ENCODE data around the gene SEC14L5.
A peak's percentile ranks its signal among the peaks of the same experiment; 100 is the strongest.

Gene SEC14L5

DNA sequence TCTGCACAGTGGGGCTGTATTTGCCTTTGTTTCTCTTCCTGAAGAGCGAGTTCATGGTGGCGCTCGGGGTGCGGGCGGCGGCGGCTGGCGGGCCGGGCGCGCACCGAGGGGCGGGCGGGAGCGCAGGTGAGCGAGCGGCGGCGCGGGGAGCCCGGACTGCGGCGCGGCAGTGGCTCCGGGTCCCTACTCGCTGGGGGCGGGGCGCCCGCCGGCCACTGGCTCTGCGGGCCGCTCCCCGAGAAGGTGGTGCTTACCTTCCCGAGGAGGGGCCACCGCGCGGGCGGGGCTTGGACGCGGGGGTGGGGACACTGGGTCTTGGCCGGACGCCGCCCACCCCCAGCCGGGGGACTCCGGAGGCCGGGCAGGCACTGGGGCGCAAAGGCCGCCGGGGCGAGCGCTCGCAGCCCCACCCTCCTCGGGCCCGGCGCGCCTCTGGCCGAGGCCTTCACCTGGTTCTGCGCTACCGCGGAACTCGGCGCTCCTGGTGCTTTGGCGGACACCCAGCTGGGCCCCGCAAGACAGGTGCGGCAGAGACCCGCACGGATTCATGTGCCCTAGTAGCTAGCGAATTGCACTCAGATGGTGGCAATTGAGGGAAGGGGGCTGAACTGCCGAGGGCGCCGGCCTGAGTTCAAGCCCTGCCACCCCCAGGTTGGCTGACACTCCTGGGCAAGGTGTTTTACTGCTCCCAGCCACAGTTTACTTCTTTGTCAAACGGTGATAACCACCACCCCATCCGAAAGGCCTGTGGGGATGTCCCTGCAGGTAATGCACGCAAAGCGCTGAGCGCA is 20.9 kb upstream of the SEC14L5 start, which contains the start of gene PPL:
PPL (minus strand) TSS at position 158 of the 791 bp plus-strand sequence; CDS start at position 55, 103 bp downstream.
- H3K27ac Mint-ChIP-seq = peak within 1 kb of the TSS in 2 of 3 experiments; percentile 47 to 64
- H3K36me3 Mint-ChIP-seq (ENCODE audit: low read depth) = no peaks in the 10 kb centered on the region
- peak within 1 kb of the TSS; percentile 74 to 83 (median 81) for H3K4me3 Mint-ChIP-seq
- H3K4me1 Mint-ChIP-seq = peaks cover 10% of the 10 kb centered on the region
- no peaks in the 10 kb centered on the region for H3K9me3 Mint-ChIP-seq
- TF ChIP-seq, protein P1, sequence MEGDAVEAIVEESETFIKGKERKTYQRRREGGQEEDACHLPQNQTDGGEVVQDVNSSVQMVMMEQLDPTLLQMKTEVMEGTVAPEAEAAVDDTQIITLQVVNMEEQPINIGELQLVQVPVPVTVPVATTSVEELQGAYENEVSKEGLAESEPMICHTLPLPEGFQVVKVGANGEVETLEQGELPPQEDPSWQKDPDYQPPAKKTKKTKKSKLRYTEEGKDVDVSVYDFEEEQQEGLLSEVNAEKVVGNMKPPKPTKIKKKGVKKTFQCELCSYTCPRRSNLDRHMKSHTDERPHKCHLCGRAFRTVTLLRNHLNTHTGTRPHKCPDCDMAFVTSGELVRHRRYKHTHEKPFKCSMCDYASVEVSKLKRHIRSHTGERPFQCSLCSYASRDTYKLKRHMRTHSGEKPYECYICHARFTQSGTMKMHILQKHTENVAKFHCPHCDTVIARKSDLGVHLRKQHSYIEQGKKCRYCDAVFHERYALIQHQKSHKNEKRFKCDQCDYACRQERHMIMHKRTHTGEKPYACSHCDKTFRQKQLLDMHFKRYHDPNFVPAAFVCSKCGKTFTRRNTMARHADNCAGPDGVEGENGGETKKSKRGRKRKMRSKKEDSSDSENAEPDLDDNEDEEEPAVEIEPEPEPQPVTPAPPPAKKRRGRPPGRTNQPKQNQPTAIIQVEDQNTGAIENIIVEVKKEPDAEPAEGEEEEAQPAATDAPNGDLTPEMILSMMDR (IDR thresholded peaks at IDR 0.05; ENCODE audit: unreplicated experiment in 3 of 3) = no peak
- H3K27me3 Mint-ChIP-seq (ENCODE audit: low read depth) = peaks cover 75% of the 10 kb centered on the region

DNA sequence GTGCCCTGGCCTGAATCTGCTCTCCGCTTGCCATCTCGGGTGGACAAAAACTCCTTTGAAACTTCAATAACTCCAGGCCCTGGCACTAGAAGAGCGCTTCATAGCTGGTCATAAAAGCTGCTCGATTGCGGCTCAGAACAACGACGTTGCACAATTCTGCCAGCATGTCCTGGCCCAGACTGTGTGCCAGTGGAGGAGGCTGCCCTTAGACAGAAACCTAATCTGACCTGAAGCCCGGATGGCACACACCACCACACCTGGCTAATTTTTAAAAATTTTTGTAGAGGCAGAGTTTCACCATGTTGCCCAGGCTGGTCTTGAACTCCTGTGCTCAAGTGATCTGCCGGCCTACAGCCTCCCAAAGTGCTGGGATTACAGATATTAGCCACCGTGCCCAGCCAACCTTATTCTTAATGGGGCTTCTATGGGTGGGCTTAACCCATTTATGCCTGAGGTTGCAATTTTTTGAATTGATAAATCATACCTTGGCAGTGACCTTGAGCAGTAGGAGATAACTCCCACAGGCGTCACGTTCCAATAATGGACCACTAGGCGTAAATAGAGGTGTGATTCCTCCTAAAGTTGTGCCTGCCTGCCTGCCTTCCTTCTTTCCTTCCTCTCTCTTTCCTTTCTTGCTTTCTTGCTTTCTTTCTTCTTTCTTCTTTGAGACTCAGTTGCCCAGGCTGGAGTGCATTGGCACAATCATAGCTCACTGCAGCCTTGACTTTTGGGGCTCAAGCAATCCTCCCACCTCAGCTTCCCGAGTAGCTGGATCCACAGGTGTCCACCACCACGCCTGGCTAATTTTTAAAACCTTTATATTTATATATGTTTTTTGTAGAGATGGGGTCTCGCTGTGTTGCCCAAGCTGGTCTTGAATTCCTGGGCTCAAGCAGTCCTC is 20.1 kb upstream of the SEC14L5 start:
- Mint-ChIP-seq H3K4me3 (peak overlapping the region; percentile 63 to 75 (median 74)), H3K36me3 (ENCODE audit: low read depth) (no peaks in the 10 kb centered on the region), H3K27me3 (ENCODE audit: low read depth) (peaks cover 74% of the 10 kb centered on the region), H3K4me1 (peaks cover 13% of the 10 kb centered on the region), H3K27ac (peak overlapping the region in 2 of 3 experiments; percentile 47 to 50), H3K9me3 (no peaks in the 10 kb centered on the region)
- TF ChIP-seq, protein P1 (IDR thresholded peaks at IDR 0.05; ENCODE audit: unreplicated experiment in 3 of 3) = no peak

DNA sequence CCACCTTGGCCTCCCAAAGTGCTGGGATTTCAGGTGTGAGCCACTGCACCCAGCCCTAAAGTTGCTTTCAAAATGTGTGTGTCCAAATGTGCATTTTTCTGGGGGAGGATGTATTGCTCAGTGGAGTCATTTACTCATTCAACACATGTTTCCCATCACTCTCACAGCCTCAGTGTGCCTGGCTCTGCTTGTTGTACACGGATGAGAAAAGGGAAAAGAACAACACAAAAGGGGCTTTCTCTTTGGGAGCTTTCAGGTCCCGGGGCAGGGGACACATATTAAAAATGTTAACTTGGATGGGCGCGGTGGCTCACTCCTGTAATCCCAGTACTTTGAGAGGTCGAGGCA is 19.5 kb upstream of the SEC14L5 start:
- H3K36me3 Mint-ChIP-seq (ENCODE audit: low read depth) = no peaks in the 10 kb centered on the region
- H3K4me1 Mint-ChIP-seq = peaks cover 18% of the 10 kb centered on the region
- TF ChIP-seq, protein P1 (IDR thresholded peaks at IDR 0.05; ENCODE audit: unreplicated experiment in 3 of 3) = no peak
- H3K9me3 Mint-ChIP-seq = no peaks in the 10 kb centered on the region
- H3K27ac Mint-ChIP-seq = no peak overlapping the region
- peaks cover 70% of the 10 kb centered on the region for H3K27me3 Mint-ChIP-seq (ENCODE audit: low read depth)
- peak overlapping the region in 1 of 3 experiments; percentile 16 for H3K4me3 Mint-ChIP-seq

DNA sequence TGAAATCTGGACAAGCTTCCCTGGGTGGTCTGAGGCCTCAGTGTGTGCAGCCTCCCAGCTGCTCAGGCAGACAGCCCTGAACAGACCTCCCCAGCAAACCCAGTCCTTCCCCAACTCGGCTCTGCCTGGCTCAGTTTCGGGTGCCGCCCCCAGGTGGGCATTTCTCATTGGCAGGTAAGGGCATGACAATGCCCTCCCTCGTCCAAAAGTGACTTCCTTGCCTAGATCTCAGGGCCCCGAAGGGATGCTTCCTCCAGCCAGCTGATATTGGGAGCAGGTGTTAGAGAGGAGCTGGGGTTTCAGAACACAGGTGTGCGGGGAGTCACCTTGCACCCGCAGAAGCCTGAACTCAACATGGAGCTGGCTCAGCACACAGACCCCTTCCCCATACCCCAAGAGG is 17.4 kb upstream of the SEC14L5 start:
- TF ChIP-seq, protein P1 (IDR thresholded peaks at IDR 0.05; ENCODE audit: unreplicated experiment in 3 of 3) = no peak
- H3K27ac Mint-ChIP-seq = no peak overlapping the region
- no peaks in the 10 kb centered on the region for H3K36me3 Mint-ChIP-seq (ENCODE audit: low read depth)
- H3K4me3 Mint-ChIP-seq = no peak overlapping the region
- no peaks in the 10 kb centered on the region for H3K9me3 Mint-ChIP-seq
- peaks cover 61% of the 10 kb centered on the region for H3K27me3 Mint-ChIP-seq (ENCODE audit: low read depth)
- peaks cover 30% of the 10 kb centered on the region for H3K4me1 Mint-ChIP-seq

DNA sequence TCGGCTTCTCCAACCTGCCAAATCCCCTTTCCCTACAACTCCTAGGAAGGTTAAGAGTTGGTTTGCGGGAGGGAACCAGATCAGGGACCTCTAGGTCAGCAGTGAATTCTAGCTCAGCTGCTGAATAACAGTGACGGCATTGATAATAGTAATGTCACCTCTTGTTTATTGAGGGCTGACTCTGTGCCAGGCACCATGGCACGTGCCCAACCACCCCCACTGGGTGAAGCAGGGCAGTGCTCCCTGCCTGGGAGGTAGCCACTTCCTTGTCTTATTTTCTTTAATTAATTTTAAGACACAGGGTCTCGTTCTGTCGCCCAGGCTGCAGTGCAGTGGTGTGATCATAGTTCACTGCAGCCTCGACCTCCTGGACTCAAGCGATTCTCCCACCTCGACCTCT is 15.6 kb upstream of the SEC14L5 start:
- H3K36me3 Mint-ChIP-seq (ENCODE audit: low read depth) = no peaks in the 10 kb centered on the region
- H3K4me1 Mint-ChIP-seq = peaks cover 30% of the 10 kb centered on the region
- H3K4me3 Mint-ChIP-seq = no peak overlapping the region
- H3K27ac Mint-ChIP-seq = peak overlapping the region in 1 of 3 experiments; percentile 78
- TF ChIP-seq, protein P1 (IDR thresholded peaks at IDR 0.05; ENCODE audit: unreplicated experiment in 3 of 3) = no peak
- peaks cover 54% of the 10 kb centered on the region for H3K27me3 Mint-ChIP-seq (ENCODE audit: low read depth)
- no peaks in the 10 kb centered on the region for H3K9me3 Mint-ChIP-seq
